Coronary artery (tissue), 2 donors: Measurements from ENCODE around the gene CCDC157.
A peak's percentile ranks its signal among the peaks of the same experiment; 100 is the strongest.

Experiments used
- DNase-seq: peaks from one replicate; pipeline ENCODE4 v3.0.0-alpha.2; 2017; ENCODE audit warnings: low spot score
- H3K27ac ChIP-seq, 2 donors: fragments of 200-600 bp; sonication (generic); one replicate each; pipeline ENCODE4 v1.5.1; 2016 to 2019
- H3K4me3 ChIP-seq: fragments of 200-600 bp; sonication (generic); 2 replicates; pipeline ENCODE4 v1.5.1; 2016; ENCODE audit warnings: mild to moderate bottlenecking, moderate library complexity
- CTCF ChIP-seq: fragments of 200-600 bp; sonication (generic); IDR thresholded peaks from one replicate; pipeline ENCODE4 v1.5.1; 2019; ENCODE audit warnings: antibody characterized with exemption

CCDC157 gene

DNA sequence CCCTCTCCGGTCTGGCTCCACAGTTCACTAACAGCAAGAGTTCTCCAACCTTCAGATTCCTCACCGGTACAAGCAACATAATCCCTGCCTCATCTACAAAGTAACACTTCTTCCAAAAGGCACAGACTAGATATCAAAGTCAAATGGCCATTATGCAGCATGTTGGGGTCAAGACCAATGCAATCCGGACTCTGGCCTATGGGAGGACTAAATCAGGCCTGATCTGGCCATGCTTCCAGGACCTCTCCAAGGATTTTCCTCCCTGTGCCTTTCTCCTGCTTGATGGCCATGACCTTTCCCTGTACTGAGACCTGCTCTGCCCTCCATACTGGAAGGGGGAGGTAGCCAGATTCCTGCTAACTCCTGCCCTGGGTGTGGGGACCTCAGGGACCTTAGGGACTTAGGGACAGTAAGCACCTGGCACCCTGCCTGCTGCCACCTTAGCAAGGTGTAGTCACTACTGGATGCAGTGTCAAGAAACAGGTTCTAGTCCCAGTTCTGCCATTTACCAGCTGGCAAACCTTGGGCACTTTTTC is 36.7 kb upstream of the CCDC157 start:
- TF ChIP-seq CTCF = no peak
- Histone ChIP-seq H3K4me3 (no peak overlapping the region), H3K27ac (peak overlapping the region in 1 of 2 donors; percentile 61)
- no peak for DNase-seq

DNA sequence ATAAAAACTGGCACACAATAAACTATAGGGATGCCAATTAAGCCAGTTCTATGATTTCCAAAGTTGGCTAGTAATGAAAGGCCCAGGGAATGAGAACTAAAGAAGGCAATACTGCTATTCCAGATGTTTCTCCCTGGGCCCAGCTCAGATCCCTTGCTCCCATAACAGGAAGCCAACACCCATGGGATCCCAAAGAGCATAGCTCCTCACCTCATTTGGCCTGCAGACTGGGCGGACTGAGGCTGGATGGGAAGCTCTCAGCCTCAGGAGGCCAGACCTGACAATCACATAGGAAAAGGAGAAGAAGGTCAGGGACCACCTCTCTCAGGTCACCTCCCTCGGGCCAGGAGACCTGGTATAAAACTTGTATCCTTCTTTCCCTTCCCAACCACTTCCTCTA is 35.3 kb upstream of the CCDC157 start:
- H3K4me3 ChIP-seq = no peak overlapping the region
- no peak for DNase-seq
- TF ChIP-seq CTCF = no peak
- peak overlapping the region; percentile 6 to 61 for H3K27ac ChIP-seq

DNA sequence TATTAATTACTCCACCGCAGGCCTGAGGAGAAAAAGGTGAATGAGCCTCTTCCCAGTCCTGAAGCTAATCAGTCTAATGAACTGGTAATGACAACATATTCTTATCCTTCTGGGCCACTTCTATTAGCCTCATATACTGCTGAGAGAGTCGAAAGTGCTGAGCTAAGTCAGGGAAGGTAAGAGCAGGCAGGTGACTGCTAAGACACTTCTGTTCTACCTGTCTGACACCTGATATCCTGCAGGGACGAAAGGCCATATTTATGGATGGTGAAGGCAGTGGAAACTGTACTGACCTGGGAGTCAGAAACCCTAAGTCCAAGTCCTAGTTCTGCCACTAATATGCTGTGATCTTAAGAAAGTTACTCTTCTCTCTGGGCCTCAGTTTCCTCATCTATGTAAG is 33.6 kb upstream of the CCDC157 start:
- DNase-seq = no peak
- Histone ChIP-seq H3K27ac (peak overlapping the region; percentile 92 to 93), H3K4me3 (no peak overlapping the region)
- no peak for TF ChIP-seq CTCF

- H3K27ac ChIP-seq = peak overlapping the region; percentile 92 to 93
- H3K4me3 ChIP-seq = peak overlapping the region; percentile 85
- no peak for DNase-seq
- no peak for TF ChIP-seq CTCF
Measured at GRCh38 chr22:30324014-30324730, 32.6 kb upstream of the CCDC157 start.

- H3K27ac ChIP-seq = peak overlapping the region; percentile 92 to 93
- H3K4me3 ChIP-seq = peak overlapping the region; percentile 85
- DNase-seq = no peak
- no peak for TF ChIP-seq CTCF
Measured at GRCh38 chr22:30325065-30325720, 31.6 kb upstream of the CCDC157 start.

- Histone ChIP-seq H3K4me3 (peak overlapping the region; percentile 85), H3K27ac (peak overlapping the region; percentile 92 to 93)
- peak; percentile 76 for DNase-seq
- no peak for TF ChIP-seq CTCF
Measured at GRCh38 chr22:30325724-30326254, 31.0 kb upstream of the CCDC157 start.
